IPS-NIHi11 (cell line): Measurements from ENCODE around the gene PSMD1.
A peak's percentile ranks its signal among the peaks of the same experiment; 100 is the strongest.
"Not testable (repeated sequence)": the region's sequence is repeated elsewhere in the genome, so short reads cannot be mapped to it uniquely, and the experiment has no call there.

Experiments
- DNase-seq: peaks from one replicate; pipeline ENCODE4 v3.0.0; 2012; ENCODE audit warnings: mixed read lengths, low spot score

PSMD1 gene

DNA sequence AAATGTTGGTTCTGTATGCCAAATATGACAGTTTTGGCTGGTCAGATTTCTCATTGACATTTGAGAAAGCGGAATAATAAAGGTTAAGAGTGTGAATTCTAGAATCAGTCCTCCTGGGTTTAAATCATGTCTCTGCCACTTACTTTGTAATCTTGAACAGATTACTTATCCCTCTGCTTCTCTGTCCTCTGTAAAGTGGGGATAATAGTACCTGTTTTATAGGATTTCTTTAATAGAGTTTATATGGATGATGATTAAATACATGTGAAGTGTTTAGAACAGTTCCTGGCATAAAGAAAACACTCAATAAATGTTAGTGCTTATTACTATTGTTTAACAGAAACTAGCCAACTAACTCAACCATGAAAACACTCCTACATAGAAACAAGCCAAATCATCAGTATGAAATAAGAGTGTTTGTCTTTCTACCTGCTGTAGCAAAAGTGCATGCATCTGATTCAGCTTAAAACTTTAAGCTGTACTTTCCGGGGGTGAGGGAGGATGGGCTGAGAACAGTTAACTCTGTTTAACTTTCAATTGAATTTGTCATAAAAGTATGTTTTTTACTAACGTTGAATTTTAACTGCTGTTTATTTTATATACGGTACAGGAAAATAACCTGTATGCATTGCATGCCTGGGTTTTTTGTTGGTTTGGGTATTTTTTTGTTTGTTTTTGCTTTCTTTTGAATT lies 61.4 kb downstream of the PSMD1 start:
- no peak for DNase-seq

DNA sequence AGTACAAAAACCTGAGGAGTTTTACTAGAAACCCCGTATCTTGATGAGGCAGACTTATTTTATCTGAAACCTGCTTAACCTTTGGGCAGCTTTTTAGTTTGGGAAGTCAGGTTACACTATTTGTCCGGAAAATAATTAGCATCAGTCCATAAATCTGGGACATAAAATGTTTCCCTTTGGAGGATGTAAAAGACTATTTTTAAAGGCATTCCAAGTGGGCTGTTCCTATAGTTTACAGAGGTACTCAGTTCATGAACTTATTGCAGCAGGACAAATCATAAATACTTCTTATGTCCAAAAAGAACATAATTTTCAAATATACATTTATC lies 61.9 kb downstream of the PSMD1 start:
- DNase-seq = no peak

DNA sequence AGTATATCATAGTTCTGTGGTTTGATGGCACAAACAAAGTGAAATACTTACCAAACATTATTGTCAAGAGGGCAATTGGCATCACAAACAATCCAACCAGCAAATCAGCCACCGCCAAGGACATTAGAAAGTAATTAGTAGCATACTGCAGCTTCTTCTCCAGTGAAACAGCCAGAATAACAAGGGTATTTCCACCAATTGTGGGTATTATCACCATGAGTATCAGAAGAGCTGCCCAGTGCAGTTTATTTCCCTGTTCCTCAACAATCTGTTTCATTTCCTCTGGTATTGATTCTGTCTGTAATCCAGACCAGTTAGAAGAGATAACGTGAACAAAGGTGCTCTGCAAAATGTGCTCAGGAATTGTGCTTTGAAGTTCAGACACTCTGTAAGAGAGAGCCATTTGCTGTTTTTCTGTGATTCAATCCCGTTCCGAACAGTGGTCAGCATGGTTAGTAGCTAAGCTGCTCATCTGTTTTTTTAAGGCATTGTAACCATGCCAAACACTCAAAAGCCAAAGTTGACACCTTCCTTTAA lies 66.8 kb downstream of the PSMD1 start:
- DNase-seq = peak; percentile 10

DNA sequence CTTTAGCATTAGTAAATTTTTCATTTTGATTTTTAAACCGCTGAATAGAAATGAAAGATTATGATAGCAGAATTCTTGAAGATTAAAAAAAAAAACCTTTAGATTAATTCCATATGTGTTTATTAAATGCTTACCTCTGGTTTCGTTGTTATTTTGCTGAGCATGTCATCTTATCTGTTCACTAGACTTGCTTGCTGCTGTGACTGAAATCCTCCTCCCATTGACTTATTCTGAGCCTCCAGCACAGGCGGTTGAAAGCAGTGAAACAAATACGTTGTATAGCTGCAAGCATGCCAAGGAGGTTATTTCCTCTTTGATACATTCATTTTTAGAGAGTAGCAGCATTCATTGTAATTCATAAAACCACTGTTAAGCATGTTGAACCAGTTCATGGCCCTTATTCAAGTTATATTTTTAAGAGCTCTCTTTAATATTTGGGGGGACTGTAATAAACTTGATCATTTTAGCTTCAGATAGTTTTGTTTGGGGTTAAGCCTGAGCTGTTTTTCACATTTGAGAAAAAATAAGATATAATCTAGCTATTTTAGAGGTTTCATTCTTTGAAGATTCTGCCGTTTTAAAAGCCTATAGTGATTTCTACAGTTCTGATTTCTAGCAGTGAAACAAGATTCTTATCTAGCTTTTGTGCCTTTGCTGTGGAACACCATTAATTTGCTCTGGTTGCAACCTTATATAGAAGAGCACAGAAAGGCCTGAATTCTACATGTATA lies 68.3 kb downstream of the PSMD1 start, which contains the start of gene HTR2B:
Gene HTR2B, minus strand, starts transcription at position 205 of the 731 bp plus-strand sequence. CDS start 1,278 bp downstream, outside the sequence.
- DNase-seq = no peak

DNA sequence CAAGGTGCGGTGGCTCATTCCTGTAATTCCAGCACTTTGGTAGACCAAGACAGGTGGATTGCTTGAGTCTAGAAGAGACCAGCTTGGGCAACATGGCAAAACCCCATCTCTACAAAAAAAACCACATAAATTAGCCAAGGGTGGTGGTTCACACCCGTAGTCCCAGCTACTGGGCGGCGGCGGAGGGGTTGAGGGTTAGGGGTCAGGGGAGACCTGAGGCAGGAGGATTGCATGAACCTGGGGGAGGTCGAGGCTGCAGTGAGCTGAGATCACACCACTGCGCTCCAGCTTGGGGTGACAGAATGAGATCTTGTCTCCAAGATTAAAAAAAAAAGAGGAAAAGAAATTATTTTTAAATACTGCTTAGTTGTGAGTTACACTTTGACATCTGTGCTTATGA lies 69.5 kb downstream of the PSMD1 start:
- no peak for DNase-seq

DNA sequence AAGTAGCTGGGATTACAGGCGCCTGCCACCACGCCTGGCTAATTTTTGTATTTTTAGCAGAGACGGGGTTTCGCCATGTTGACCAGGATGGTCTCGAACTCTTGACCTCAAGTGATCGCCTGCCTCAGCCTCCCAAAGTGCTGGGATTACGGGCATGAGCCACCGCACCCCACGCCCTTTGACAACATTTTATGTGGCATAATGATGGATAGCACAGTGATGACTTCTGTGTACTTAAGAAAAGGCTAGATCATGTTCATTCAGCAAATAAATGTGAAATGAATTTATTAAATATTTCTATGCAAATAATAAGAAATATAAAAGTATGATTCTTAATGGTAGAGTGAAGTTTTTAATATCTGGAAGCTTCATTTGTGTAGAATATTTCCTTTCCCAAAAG lies 70.8 kb downstream of the PSMD1 start:
- no peak for DNase-seq

DNA sequence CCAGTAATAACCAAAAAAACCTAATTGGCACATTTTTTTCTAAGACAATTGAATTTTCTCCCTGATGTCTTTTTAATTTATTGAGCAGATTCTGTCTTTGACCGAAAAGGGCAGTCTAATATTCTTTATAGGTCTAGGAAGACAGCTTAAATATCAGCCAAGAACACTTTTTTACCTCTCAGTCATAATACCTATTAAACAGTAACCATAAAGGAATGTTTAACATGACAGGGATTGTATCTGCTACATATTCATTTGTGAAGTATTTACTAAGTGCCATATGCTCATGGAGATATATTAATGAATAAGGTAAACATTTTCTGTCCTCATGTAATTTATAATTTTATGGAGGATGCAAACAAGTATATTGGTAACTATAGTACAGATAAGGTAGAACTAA lies 71.3 kb downstream of the PSMD1 start:
- no peak for DNase-seq

DNA sequence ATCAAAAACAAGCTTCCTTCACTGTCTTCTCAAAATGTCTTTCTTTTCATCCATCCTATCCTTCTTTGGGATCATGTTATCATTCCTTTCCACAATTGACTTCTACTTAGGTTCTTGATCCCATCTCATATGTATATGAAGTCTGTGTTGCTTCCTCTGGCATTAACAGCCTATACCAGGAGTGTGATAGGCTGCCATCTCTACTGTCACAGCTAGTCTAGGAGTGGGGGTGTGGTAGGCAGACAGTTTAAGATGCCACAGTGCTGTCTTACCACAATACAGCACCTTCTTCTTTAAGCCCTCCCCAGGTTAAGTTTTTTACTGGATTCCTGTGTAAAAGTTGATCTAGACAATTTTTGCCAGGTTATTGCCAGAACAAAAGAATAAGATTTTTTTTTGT lies 71.9 kb downstream of the PSMD1 start:
- no peak for DNase-seq

DNA sequence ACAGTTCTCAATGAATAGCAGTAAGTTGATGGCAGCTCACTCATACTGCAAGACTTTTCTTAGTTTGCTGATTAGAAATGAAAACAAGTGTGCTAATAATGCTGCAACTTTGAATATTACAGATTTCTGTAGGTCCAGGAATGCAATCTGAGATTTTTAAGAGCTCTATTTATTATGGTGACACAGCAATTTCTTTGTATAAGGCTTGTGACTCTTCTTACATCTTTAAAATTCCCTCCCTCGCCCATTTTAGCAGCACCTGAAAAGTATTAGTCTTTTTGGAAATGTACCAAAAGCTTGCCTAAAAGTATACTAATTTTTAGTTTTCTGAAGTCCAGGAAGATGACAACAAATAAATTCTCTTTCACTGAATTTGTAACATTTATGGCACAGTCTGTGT lies 72.5 kb downstream of the PSMD1 start:
- no peak for DNase-seq

DNA sequence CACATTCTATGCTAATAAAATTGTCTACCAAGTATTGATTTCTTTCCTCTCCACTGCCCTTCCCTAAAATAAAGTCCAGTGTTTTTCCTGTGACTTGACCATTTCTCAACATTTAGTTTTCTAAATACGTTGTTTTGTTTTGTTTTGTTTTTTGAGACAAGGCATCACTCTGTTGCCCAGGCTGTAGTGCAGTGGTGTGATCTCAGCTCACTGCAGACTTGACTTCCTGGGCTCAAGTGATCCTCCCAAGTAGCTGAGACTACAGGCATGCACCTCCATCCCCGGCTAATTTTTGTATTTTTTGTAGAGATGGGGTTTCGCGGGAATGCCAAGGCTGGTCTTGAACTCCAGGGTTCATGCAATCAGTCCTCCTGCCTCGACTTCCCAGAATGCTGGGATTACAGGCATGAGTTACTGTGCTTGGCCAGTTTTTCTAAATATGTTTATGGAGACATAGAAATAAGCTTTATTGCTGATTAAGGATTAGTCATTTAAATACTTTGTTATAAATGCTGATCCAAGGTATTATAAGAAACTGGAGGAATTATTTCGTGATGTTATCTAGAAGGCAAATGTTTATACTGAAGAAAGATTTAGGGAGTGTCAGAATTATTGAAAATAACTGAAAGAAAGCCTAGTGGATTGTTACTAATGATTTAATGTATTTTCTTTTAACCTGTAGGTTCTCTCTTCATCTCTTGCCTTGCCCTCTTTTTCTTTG lies 73.8 kb downstream of the PSMD1 start:
- no peak for DNase-seq

DNA sequence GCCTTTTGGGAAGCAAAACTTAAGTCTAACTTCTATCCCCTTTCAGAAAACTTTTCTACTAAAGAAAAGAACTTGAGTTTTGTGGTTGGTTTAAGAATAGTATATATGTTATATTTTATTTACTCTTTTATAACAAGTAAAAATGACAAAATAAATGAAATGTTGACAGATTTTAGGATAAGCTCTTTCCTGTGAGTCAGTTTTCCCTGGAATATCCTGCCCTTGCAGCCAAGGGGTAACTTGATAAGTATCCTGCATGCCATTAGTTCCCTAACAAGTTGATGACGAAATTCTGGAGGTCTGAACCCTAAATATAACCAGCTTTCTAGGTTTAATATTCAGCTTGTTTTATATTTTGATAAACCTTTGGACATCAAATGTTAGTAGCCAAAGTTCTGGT lies 75.5 kb downstream of the PSMD1 start:
- no peak for DNase-seq

DNA sequence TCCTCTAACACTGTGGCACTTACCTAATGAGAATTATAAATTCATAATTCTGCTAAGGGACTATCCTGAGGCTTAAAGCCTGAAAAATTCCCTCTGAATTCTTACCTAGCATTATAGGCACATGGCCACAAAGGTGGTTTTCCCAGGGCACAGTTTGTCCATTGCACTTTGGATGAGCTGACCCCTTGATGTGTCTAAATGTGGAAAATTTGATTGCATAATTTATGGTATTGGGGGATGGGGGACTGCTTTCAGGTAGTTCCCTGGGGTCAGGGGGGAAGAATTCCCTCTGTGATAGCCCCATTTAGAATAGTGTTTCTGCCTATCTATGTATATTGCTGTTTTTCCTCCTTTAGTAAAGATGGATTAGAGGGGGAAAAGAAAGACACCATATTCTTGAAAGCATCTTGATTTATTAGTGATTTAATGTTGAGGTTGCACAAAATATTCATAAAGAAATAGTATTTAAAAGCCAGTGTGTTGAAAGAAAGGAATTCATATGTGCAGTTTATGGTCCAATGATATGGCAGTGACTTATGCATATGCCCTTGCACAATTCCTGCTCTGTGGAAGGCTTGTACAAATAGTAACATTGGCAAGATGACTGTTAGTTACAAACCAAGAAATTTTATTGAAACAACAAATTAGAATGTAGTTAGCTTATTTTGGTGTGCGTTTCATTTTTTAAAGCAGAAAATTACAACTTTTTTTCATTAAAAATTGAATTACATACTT lies 76.9 kb downstream of the PSMD1 start:
- DNase-seq = no peak

DNA sequence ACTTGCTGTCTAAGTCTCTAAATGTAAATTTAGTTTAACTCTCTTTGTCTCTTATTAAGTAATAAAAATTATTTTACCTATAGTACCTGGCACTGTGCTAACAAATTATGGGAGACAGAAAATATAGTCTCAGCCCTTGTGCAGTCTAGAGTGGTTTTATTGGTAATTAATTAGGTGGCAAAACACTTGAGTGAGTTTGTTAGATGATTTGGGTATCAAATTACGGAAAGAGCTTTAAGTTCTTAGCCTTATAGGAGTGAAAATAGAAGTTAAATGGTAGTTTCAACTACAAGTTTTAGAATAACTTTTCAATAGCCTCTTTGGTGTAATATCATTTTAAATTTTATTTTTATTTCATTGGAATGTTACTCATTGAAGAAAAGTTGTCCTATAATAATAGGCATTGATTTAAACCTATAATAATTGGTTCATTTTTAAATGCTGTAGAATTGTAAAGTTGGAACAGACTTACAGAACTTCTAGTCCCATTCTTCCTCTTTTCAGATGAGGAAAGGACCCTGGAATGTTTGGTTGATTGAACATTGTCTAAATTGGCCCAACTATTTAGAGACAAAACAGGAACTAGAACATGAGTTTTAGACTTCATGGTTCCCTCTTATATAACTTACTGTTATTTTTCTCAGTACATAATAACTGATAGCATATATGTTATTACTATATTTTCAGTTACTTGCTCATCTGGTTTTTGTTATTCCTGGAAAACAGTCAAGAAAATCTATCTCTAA lies 78.4 kb downstream of the PSMD1 start:
- no peak for DNase-seq

DNA sequence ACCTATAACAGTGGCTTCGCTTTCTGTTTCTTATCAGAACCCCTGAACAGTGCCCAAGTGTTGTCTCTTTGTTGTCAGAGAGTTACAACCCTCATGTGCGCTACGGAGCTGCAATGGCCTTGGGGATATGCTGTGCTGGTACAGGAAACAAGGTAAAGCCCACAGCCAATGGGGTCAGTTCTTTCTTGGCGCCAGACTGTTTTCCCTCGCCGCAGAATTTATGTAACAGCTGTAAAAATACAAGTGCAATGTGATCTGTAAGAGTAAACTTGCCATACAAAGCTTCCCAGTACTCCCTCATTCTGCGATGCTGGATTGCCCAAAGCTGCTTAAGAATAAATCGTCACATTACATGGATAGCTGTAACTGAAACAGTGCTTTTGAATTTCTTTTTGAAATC lies 82.0 kb downstream of the PSMD1 start:
- DNase-seq = no peak

DNA sequence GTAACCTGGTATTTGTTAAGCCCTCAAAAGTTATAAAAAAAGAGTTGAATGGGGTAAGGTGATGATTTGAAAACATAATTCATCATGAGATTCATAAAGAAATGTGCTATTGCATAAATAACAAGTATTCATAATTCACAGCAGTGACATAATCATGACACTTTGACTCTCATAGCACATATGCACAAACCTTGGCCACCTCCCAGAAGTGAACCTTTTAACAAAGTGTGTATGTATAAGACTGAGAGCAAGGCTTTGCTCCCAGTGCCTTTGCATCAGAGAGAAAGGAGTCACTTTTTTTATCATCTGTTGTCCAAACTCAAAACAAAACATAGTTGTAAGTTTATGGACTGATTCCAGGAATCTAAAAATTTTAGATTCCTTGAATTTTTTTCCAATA lies 83.1 kb downstream of the PSMD1 start:
- DNase-seq = no peak

DNA sequence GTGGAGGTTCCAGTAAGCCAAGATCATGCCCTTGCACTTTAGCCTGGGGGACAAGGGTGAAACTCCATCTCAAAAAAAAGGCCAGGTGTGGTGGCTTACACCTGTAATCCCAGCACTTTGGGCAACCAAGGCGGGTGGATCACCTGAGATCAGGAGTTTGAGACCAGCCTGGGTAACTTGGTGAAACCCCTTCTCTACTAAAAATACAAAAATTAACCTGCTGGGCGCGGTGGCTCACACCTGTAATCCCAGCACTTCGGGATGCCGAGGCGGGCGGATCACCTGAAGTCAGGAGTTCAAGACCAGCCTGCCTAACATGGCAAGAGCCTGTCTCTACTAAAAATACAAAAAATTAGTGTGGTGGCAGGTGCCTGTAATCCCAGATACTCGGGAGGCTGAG lies 84.1 kb downstream of the PSMD1 start:
- DNase-seq = not testable (repeated sequence)

DNA sequence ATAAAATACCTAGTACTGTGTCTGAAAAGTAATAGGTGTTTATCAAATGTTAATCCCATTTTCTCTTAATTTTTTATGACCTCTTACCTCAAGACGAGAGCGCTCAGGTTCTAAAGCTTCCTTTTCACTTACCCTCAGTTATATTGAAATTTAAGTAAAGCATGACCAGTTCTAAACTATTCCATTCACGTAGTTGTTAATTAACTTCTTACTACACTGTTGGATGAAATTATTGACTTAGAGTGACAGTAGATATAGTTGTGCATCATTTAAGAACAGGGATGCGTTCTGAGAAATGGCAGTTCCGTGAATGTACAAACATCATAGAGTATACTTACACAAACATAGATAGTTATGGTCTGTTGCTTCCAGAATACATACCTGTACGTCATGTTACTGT lies 88.2 kb downstream of the PSMD1 start:
- no peak for DNase-seq

DNA sequence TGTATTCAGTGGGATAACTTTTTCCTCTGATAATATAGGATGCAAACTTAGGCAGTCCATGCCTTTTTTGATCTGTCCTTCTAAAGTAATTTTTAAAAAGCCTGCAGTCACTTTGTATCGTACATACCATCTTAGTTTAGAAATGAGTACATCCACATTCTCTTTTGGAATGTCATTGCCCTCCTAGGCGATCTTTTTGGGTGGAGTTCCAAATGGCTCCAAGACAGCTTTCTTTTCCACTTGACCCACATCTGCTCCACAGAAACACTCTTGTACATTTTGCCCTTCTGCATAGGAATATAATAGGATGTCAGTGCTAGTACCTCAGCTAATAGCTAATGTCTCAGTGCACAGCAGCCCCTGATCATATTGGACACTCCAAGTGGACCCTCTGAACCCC lies 90.0 kb downstream of the PSMD1 start:
- no peak for DNase-seq

DNA sequence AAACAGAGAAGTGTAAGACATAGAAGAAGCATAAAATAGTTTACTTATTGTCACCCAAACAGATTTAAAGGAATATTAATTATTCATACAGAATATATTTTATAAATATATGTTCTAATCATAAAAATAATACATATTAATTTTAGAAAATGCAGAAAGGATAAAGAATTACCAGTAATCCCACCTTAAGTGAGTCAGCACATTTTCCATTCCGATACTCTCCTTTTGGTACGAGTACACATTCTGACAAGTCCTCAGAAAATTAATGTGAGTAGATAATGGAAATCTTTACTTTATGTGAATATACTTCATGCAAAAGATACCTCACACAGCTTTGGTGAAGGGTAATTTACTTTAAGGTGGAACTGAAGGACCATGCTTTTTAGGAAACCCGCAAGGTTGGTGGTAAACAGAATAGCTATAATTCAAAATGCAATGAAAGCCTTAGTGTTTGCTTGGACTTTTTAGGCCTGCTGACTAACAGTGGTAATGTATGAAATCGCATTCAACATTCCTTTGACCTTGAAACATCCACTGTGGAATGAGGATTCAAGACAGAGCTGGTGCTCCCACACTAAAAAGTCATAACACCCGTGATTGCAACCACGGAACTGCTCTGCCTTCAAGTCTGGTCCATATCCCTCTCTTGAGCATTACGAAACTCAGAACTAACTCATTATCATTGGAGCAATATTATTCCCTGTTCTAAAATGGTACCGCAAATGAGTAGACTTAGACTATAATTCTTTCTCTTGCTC lies 96.3 kb downstream of the PSMD1 start:
- DNase-seq = no peak

DNA sequence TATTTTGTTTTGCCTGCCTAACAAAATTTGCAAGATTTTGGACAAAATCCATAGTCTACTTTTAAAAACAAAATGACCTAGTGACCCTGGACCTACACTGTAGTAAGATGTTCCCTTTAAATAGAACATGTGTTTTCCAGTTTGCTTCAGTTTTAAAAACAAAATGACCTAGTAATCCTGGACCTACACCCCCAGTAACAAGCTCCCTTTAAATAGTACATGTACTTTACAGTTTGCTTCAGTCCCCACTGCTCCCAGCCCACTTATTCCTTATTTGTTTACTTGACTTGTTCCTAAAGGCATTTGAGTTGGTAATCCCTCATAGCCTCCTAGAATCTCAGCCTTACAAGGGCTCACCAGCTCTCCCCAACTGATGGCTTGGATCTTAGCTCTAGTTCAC lies 102.6 kb downstream of the PSMD1 start:
- DNase-seq = no peak

DNA sequence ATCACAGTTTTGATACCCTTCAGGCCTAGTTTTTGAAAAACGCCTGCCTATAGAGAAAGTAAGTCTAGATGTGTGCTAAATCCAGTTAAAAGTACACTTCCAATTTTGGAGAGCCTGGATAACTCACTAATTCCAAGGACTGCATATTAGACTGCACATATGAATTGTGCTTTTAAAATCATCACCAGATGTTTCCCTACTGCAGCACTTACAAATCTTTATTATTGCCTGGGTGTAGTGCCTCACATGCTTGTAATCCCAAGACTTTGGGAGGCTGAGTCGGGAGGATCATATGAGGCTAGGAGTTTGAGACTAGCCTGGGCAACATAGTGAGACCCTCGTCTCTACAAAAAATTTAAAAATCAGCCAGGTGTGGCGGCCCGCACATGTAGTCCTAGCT lies 104.0 kb downstream of the PSMD1 start:
- DNase-seq = no peak
